Natural killer cell treated with Interleukin-12 subunit alpha and Interleukin-12 subunit beta and Interleukin-15 and Interleukin-18, amount 100 ng/mL, for 72 hours (primary cell): ENCODE measurements around the gene PRKG1. TPM values are rescaled to one million over a fixed set of nuclear protein-coding genes. Genes with fewer than 3 reads are reported as not detected.

Experiments used
- ATAC-seq, 2 donors: fragments of 150-1000 bp; cut with Tn5 transposase in 1 of 2; sonication (Bioruptor Pico), chemical (Tn5 transposase) in 1 of 2; 2 replicates each; pipeline ENCODE4 v1.10.0; 2021
- DNase-seq: peaks from one replicate; pipeline ENCODE4 v3.0.0; 2022; ENCODE audit warnings: low spot score
- H3K27ac Mint-ChIP-seq, 2 donors: 1 replicate in 1 of 2; 2 replicates in 1 of 2; pipeline ENCODE4 v1.8.0; 2022; ENCODE audit warnings: mixed read lengths in 2 of 2, mild to moderate bottlenecking in 1 of 2, moderate library complexity in 1 of 2
- H3K27me3 Mint-ChIP-seq, 2 donors: 1 replicate in 1 of 2; 2 replicates in 1 of 2; pipeline ENCODE4 v1.8.0; 2022; ENCODE audit warnings: mixed read lengths in 2 of 2
- H3K36me3 Mint-ChIP-seq: one replicate; pipeline ENCODE4 v1.8.0; 2022; ENCODE audit warnings: mixed read lengths
- H3K4me1 Mint-ChIP-seq, 2 donors: 1 replicate in 1 of 2; 2 replicates in 1 of 2; pipeline ENCODE4 v1.8.0; 2022; ENCODE audit warnings: low read depth in 2 of 2, mixed read lengths in 2 of 2, mild to moderate bottlenecking in 1 of 2
- H3K4me3 Mint-ChIP-seq: one replicate; pipeline ENCODE4 v1.8.0; 2022; ENCODE audit warnings: mixed read lengths
- H3K9me3 Mint-ChIP-seq: 2 replicates; pipeline ENCODE4 v1.8.0; 2022; ENCODE audit warnings: mixed read lengths
- total RNA-seq, 2 donors: library from RNA; stranded (reverse); gene quantifications; one replicate each; pipeline ENCODE4 v1.2.3, GENCODE V29; 2022

The PRKG1 gene
- total RNA-seq, 2 donors from 2014 or later = 0.10 TPM; not detected in 1

DNA sequence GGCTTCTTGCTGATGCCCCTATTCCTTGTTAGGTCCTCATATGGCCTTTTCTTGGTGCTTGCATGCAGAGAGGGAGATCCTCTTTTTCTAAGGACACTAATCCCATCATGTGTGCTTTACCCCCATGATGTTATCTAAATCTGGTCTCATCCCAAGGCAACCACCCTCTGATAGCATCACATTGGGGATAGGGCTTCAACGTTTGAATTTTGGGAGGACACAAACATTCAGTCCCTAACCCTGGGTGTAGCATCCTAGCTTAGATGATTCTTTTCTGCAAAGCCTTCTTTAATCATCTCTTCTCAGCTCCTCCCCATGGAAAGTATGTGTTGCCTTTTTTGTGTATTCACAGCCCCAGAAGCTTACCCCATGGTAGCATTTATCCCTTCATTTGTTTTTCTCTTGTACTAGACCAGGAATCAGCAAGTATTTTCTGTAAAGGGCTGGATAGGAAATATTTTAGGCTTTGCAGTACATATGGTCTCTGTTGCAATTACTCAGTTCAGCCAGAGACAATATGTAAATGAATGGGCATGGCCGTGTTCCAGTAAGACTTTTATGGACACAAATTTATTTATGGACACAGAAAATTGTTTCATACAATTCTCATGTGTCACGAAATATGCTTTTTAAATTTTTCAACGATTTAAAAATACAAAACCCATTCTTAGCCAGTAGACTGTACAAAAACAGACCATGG is 726.6 kb downstream of the PRKG1 start:
- H3K9me3 Mint-ChIP-seq = peaks cover 4% of the 10 kb centered on the region
- no peaks in the 10 kb centered on the region for H3K4me1 Mint-ChIP-seq
- H3K27ac Mint-ChIP-seq = no peak overlapping the region
- no peak overlapping the region for H3K4me3 Mint-ChIP-seq
- no peak for DNase-seq
- ATAC-seq = no peak
- no peaks in the 10 kb centered on the region for H3K27me3 Mint-ChIP-seq
- no peaks in the 10 kb centered on the region for H3K36me3 Mint-ChIP-seq

DNA sequence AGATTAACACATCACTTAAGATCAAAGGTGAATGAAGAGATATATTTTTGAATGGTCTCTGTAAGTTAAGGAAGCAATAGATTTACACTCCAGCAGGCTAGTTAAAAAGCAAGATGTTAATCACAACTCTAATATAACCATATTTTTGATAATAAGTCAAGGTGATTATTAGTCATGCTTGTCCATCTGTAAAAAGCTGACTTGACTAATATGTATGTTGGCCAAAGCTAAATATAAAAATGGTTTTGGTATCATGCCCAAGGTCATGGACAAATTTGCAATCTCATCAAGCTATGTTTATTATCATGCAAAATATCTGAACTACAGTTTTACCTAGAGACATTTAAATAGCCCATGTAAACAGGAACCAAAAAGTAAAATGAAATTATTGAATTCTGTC is 727.7 kb downstream of the PRKG1 start:
- no peaks in the 10 kb centered on the region for H3K4me1 Mint-ChIP-seq
- H3K27me3 Mint-ChIP-seq = no peaks in the 10 kb centered on the region
- no peak overlapping the region for H3K4me3 Mint-ChIP-seq
- DNase-seq (no peak), ATAC-seq (no peak)
- H3K9me3 Mint-ChIP-seq = peaks cover 4% of the 10 kb centered on the region
- no peak overlapping the region for H3K27ac Mint-ChIP-seq
- H3K36me3 Mint-ChIP-seq = no peaks in the 10 kb centered on the region

DNA sequence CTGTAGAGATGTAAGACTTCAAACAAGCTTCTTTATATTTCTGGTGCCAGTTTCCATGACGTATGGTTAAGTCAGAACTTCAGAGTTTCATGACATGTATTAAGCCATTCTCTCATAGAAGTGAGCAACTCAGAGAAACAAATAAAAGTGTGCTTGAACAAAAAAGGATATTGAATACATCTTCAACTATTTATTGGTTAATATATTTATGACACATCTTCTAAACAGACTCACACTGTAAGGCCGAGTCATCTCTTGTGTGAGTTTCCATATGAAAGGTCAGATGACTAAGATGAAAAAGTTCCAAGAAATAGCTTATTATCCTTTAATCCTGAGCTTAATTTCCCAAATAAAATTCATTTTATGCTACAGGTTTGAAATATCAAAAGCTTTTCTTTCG is 730.6 kb downstream of the PRKG1 start:
- Mint-ChIP-seq H3K36me3 (no peaks in the 10 kb centered on the region), H3K4me1 (no peaks in the 10 kb centered on the region), H3K27ac (no peak overlapping the region), H3K4me3 (no peak overlapping the region), H3K9me3 (peaks cover 2% of the 10 kb centered on the region), H3K27me3 (no peaks in the 10 kb centered on the region)
- no peak for DNase-seq
- ATAC-seq = no peak

DNA sequence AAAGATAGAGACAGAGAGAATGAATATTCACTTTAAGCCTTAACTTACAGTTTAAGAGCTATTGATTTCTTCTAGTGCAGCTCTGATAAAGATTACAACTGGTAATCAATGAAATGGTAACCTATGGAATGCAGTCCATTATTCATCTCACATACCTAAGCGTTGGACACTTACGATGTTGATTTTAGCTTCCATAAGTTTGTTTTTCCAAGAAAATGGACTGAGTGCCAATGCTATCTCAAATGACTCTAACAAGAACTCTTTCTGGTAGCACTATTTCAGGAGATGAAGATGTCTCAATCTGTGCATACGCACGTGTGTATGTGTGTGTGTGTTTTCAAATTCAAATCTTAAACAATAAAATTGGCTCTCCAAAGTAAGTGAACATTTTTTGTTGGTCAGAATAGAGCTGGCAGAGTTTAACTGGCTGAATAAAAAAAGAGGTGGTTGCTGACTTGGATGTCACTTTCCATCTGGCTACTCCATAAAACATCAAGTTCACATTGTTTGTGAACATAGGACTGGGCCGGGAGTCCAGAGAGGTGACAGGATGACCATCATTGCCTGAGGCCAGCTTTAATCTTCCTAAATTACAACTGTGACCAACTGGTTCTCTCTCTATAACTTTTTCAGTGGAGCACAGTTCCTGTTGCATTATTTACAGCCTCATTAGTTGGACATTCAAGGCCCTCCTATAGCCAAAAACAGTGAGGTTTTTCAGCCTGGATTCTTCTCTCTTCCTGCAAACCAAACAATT is 732.0 kb downstream of the PRKG1 start:
- no peak for ATAC-seq
- peaks cover 2% of the 10 kb centered on the region for H3K9me3 Mint-ChIP-seq
- DNase-seq = no peak
- no peak overlapping the region for H3K4me3 Mint-ChIP-seq
- H3K4me1 Mint-ChIP-seq = no peaks in the 10 kb centered on the region
- H3K27ac Mint-ChIP-seq = no peak overlapping the region
- no peaks in the 10 kb centered on the region for H3K27me3 Mint-ChIP-seq
- H3K36me3 Mint-ChIP-seq = no peaks in the 10 kb centered on the region

DNA sequence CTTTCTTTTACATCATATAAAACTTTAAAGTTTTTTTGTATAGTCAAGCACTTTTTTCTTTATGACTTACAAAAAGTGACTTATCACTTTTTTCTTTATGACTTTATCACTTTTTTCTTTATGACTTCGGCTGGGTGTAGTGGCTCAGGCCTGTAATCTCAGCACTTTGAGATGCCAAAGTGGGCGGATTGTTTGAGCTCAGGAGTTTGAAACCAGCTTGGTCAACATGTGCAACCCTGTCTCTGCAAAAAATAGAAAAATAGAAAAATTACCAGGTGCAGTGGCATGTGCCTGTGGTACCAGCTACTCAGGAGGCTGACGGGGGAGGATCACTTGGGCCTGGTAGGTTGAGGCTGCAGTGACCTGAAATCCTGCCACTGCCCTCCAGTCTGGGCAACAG is 733.9 kb downstream of the PRKG1 start:
- Mint-ChIP-seq H3K4me1 (no peaks in the 10 kb centered on the region), H3K27ac (no peak overlapping the region), H3K27me3 (no peaks in the 10 kb centered on the region), H3K9me3 (peaks cover 2% of the 10 kb centered on the region), H3K4me3 (no peak overlapping the region), H3K36me3 (no peaks in the 10 kb centered on the region)
- no peak for ATAC-seq
- DNase-seq = no peak

DNA sequence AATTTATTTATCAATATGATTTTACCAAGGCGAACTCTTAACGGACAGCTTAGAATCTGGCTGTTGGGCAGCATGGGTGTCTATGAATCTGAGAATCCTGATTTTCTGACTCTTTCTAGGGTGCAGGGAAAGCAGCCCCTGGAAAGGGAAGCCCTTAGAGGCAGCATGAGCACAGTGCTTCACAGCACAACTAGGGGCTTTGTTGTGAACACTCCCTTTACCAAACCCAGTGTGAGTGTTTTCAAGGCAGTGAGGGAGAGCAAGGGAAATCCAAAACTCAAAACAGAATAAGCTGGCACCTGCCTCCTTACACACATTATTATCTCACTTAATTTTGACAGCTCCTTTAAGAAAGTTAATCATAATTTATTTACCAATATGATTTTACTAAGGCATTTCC is 741.4 kb downstream of the PRKG1 start:
- Mint-ChIP-seq H3K9me3 (no peaks in the 10 kb centered on the region), H3K4me3 (no peak overlapping the region), H3K36me3 (no peaks in the 10 kb centered on the region), H3K27ac (no peak overlapping the region), H3K27me3 (peaks cover 0 to 6% of the 10 kb centered on the region in 2 donors), H3K4me1 (no peaks in the 10 kb centered on the region)
- no peak for ATAC-seq
- no peak for DNase-seq

DNA sequence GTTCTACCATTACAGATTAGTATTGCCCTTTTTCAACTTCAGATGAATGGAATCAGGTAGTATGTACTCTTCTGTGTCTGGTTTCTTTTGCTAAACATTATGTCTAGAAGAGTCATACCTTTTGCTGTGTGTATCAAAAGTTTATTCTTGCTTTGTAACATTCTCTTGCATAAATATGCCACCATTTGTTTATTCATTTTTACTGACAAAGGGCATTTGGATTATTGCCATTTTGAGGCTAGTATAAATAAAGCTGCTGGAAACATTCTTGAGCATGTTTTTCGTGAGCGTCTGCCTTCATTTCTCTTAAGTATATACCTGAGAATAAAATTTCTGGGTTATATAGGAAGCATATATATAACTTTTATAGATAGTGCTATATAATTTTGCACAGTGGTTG is 746.8 kb downstream of the PRKG1 start:
- H3K36me3 Mint-ChIP-seq = no peaks in the 10 kb centered on the region
- no peak for ATAC-seq
- no peaks in the 10 kb centered on the region for H3K4me1 Mint-ChIP-seq
- H3K27me3 Mint-ChIP-seq = peaks cover 2 to 6% of the 10 kb centered on the region in 2 donors
- no peak overlapping the region for H3K4me3 Mint-ChIP-seq
- no peaks in the 10 kb centered on the region for H3K9me3 Mint-ChIP-seq
- no peak for DNase-seq
- no peak overlapping the region for H3K27ac Mint-ChIP-seq

DNA sequence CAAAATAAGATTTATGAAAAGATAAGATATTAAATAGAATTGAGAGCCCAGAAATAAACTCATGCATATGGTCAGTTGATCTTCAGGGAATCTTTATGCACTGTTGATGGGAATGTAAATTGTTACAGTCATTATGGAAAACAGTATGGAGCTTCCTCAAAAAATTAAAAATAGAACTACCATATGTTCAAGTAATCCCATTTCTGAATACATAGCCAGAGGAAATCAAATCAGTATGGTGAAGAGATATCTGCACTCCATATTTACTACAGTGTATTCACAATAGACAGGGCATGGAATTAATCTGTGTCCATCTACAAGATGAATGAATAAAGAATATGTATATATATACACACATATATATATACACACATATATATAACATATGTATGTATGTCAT is 747.5 kb downstream of the PRKG1 start:
- Mint-ChIP-seq H3K4me1 (no peaks in the 10 kb centered on the region), H3K27ac (no peak overlapping the region), H3K9me3 (no peaks in the 10 kb centered on the region), H3K27me3 (peaks cover 2 to 6% of the 10 kb centered on the region in 2 donors), H3K4me3 (no peak overlapping the region), H3K36me3 (no peaks in the 10 kb centered on the region)
- no peak for DNase-seq
- no peak for ATAC-seq

DNA sequence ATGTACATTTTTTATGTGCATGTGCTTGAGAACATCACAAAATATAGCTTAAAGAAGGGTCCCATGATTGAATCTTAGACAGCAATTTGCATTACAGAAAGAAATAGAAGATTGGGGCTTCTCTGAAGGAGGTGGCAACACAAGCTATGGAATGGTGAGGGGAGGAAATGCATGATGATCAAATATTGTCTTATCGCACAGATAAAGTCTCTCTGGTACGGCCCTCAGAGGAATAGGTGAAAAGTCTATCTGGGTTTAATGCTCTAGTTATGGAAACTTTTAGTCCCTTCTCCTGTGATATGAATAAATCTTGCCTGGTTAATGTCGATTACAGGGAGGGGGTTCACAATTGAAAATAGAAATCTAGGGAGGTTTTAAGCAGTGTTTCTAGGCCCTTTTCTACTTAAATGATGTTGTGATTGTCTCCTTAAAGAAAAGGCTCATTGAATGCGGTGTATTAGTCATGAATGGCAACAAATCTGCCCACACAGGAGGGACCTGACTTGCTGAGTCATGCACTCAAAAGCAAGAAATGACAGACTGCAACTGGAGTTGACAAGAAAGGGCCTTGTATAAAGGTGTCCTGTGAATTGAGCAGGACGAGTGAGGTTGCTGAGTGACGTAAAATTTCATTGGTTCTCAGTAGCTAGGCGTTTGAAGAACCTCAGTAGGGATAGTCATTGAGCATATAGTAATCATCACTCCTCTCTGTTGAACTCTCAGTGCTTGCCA is 758.5 kb downstream of the PRKG1 start:
- no peak overlapping the region for H3K27ac Mint-ChIP-seq
- ATAC-seq (peak; percentile 50 to 68), DNase-seq (no peak)
- no peak overlapping the region for H3K4me3 Mint-ChIP-seq
- H3K36me3 Mint-ChIP-seq = no peaks in the 10 kb centered on the region
- H3K27me3 Mint-ChIP-seq = peaks cover 0 to 2% of the 10 kb centered on the region in 2 donors
- H3K9me3 Mint-ChIP-seq = peaks cover 3% of the 10 kb centered on the region
- peaks cover 0 to 3% of the 10 kb centered on the region in 2 donors for H3K4me1 Mint-ChIP-seq

DNA sequence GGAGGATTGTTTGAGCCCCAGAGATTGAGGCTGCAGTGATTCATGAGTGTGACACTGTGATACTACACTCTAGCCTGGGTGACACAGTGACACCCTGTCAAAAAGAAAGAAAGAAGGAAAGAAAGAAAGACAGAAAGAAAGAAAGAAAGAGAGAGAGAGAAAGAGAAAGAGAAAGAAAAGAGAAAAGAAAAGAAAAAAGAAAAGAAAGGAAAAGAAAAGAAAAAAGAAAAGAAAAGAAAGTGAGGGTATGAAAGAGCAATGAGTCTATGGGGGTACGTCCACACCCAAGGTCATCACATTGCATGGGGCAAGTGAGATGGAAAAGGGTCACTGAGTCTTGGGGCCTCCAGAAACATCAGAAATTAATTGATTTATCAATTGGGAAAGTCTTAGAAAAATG is 760.3 kb downstream of the PRKG1 start:
- Mint-ChIP-seq H3K9me3 (no peaks in the 10 kb centered on the region), H3K4me3 (no peak overlapping the region), H3K4me1 (peaks cover 0 to 3% of the 10 kb centered on the region in 2 donors), H3K36me3 (no peaks in the 10 kb centered on the region), H3K27ac (no peak overlapping the region), H3K27me3 (no peaks in the 10 kb centered on the region)
- ATAC-seq = no peak
- no peak for DNase-seq

DNA sequence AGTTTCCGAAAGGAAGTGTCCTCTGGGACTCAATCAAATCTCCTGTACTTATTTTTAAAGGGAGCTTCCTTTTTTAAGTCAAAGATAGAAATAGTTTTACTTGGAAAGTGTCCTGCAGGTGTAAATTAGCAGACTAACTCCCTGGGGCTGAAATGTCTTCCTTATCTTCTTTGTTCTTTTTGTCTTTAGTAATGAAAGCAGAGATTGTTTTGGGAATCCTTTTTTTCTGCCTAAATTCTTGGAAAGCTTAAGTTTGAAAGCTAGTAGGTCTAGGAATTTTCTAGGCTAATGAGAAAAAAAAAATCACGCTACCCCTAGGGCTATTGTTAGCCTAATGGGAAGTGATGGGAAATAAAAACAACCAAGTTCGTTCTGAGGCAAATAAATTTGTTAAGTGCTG is 764.2 kb downstream of the PRKG1 start:
- no peak for DNase-seq
- ATAC-seq = no peak
- no peak overlapping the region for H3K27ac Mint-ChIP-seq
- no peaks in the 10 kb centered on the region for H3K4me1 Mint-ChIP-seq
- no peak overlapping the region for H3K4me3 Mint-ChIP-seq
- no peaks in the 10 kb centered on the region for H3K27me3 Mint-ChIP-seq
- no peaks in the 10 kb centered on the region for H3K36me3 Mint-ChIP-seq
- H3K9me3 Mint-ChIP-seq = no peaks in the 10 kb centered on the region

DNA sequence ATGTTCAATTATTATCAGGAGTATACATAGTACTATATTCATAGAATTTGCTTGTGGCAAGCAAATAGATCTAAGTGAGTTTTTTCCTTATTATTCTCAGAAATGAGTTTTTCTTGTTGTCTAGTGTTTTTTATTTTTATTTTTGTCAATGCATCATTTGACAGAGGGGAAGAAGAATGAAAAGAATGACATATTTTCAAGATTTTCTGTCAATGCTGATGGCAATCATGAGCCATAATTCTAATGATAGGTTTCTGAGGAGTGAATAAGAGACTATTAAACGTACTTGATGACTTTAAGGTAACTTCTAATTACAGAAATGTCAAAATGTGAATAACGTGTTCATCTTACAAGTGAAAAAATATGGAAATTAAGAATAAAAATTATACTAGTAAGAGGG is 769.7 kb downstream of the PRKG1 start:
- no peaks in the 10 kb centered on the region for H3K36me3 Mint-ChIP-seq
- no peaks in the 10 kb centered on the region for H3K27me3 Mint-ChIP-seq
- ATAC-seq (no peak), DNase-seq (no peak)
- H3K4me3 Mint-ChIP-seq = no peak overlapping the region
- H3K4me1 Mint-ChIP-seq = no peaks in the 10 kb centered on the region
- H3K9me3 Mint-ChIP-seq = no peaks in the 10 kb centered on the region
- H3K27ac Mint-ChIP-seq = no peak overlapping the region

DNA sequence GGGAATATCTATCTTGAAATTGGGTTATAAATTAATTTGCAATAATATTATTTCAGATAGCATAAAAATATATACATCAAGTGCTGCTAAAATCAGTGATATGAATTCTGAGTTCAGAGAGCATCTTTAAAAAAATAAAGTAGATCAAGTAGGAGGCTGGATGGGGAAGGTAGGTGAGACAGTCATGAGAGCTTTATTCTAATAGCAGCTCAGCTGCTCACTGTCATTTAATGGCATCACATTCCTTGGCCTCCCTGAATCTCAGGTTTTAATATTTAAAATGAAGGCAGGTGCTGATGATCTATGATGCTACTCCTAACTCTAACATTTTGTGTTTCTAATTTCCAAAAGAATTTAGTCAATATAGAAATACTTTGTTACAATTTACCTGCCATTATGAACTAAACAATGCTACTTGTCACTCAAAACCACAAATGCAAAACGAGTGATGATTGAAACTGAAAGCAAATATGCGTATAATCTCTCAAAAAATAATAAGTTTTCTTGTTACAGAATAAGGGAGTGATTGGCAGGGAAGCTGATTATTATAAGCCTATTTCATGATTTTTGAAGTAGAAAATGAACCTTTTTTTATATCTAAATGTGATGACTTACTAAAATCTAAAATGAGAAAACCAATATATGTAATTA is 772.7 kb downstream of the PRKG1 start:
- no peak for ATAC-seq
- Mint-ChIP-seq H3K27ac (no peak overlapping the region), H3K4me3 (no peak overlapping the region), H3K4me1 (no peaks in the 10 kb centered on the region), H3K9me3 (peaks cover under 1% of the 10 kb centered on the region), H3K27me3 (no peaks in the 10 kb centered on the region), H3K36me3 (no peaks in the 10 kb centered on the region)
- no peak for DNase-seq

DNA sequence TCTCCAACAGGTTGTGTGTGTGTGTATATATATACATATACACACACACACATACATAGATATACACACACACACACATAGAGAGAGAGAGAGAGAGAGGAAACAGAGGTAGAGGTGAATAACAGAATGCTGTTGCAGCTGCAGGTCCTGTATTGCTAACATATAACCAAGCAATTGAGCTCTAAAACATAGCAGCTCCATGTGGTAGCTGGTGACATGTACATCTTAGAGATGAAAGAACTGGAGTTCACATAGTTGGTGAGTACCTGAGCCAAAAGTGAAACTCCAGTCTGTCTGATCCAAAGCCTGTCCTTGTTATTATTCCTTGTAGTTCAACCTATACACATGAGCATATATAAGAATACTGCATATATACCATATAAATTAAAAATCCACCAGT is 778.0 kb downstream of the PRKG1 start:
- DNase-seq = no peak
- H3K9me3 Mint-ChIP-seq = peaks cover 4% of the 10 kb centered on the region
- H3K27ac Mint-ChIP-seq = no peak overlapping the region
- H3K4me1 Mint-ChIP-seq = no peaks in the 10 kb centered on the region
- no peaks in the 10 kb centered on the region for H3K27me3 Mint-ChIP-seq
- no peak for ATAC-seq
- H3K4me3 Mint-ChIP-seq = no peak overlapping the region
- no peaks in the 10 kb centered on the region for H3K36me3 Mint-ChIP-seq
